ENCODE measurements around the gene IL27RA. TPM values are rescaled to one million over a fixed set of nuclear protein-coding genes. Genes with fewer than 3 reads are reported as not detected.

IL27RA gene
- polyA plus RNA-seq, 1 donor from 2014 or later: 1.0 TPM

DNA sequence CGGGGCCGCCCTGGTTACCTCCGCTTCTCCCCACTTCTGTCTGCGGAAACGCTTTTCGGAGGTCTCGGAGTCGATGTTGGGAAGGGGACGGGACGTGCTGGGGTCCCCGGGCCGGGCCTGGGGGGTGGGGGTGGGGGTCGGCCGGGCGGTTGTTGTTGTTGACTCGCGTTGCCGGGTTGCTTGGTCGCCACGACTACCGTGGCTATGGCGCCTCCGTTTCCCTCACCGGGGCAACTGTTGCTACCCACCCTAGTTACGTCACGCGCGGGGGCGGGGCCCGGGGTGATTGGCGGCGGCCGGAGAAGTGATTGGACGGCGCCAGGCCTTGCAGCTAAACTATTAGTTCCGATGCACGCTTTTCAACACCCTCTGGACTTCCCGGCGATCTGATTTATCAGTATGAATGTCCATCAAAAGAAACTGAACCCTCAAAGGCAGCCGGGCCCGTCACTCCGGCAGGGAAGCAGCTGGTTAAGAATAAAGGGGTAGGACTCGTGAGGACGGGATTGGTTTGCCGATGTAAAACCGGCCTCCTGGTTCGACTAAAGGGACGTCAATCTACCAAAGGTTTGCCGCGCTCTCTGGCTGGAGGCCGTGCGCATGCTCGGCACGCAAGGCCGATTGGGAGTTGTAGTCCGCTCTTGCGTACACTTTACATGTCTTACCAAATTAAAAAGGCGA, 25.3 kb upstream of the IL27RA start, which contains the start of gene RFX1:
Gene RFX1 (minus strand): TSS at position 236 of the 681 bp plus-strand sequence. CDS start 12,477 bp downstream, outside the sequence.
- no peaks in the 10 kb centered on the region for H3K36me3 ChIP-seq (ENCODE audit: insufficient read depth, low read length)
- H3K4me2 ChIP-seq (ENCODE audit: low read length): no peak within 1 kb of the TSS
- no peaks in the 10 kb centered on the region for H3F3A ChIP-seq (ENCODE audit: insufficient read depth, low read length, poor library complexity, severe bottlenecking)
- no peaks in the 10 kb centered on the region for H4K20me1 ChIP-seq (ENCODE audit: insufficient read depth)
- H3K27ac ChIP-seq (ENCODE audit: low read length): peak within 1 kb of the TSS; percentile 98
- H3K9me2 ChIP-seq (ENCODE audit: insufficient read depth, low read length): no peaks in the 10 kb centered on the region
- peaks cover 12% of the 10 kb centered on the region for H3K79me2 ChIP-seq (replicated peaks; ENCODE audit: insufficient read depth, low read length)
- TF ChIP-seq POLR2AphosphoS5 (IDR thresholded peaks at IDR 0.05): peak; percentile 34
- TF ChIP-seq, protein P1, sequence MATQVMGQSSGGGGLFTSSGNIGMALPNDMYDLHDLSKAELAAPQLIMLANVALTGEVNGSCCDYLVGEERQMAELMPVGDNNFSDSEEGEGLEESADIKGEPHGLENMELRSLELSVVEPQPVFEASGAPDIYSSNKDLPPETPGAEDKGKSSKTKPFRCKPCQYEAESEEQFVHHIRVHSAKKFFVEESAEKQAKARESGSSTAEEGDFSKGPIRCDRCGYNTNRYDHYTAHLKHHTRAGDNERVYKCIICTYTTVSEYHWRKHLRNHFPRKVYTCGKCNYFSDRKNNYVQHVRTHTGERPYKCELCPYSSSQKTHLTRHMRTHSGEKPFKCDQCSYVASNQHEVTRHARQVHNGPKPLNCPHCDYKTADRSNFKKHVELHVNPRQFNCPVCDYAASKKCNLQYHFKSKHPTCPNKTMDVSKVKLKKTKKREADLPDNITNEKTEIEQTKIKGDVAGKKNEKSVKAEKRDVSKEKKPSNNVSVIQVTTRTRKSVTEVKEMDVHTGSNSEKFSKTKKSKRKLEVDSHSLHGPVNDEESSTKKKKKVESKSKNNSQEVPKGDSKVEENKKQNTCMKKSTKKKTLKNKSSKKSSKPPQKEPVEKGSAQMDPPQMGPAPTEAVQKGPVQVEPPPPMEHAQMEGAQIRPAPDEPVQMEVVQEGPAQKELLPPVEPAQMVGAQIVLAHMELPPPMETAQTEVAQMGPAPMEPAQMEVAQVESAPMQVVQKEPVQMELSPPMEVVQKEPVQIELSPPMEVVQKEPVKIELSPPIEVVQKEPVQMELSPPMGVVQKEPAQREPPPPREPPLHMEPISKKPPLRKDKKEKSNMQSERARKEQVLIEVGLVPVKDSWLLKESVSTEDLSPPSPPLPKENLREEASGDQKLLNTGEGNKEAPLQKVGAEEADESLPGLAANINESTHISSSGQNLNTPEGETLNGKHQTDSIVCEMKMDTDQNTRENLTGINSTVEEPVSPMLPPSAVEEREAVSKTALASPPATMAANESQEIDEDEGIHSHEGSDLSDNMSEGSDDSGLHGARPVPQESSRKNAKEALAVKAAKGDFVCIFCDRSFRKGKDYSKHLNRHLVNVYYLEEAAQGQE (IDR thresholded peaks at IDR 0.05; ENCODE audit: borderline replicate concordance): no peak
- peak; percentile 69 for TF ChIP-seq EP300 (conservative IDR thresholded peaks at IDR 0.05; ENCODE audit: poor library complexity, severe bottlenecking)
- no peak for TF ChIP-seq SMC3 (conservative IDR thresholded peaks at IDR 0.05; ENCODE audit: poor library complexity)
- TF ChIP-seq MXI1 (conservative IDR thresholded peaks at IDR 0.05; ENCODE audit: poor library complexity, severe bottlenecking): peak; percentile 92
- no peak for TF ChIP-seq EZH2 (IDR thresholded peaks at IDR 0.05; ENCODE audit: borderline replicate concordance, insufficient read depth, low read length, poor library complexity, severe bottlenecking)
- no peak for TF ChIP-seq RAD21 (conservative IDR thresholded peaks at IDR 0.05)
- no peak for TF ChIP-seq TAF1 (IDR thresholded peaks at IDR 0.05; ENCODE audit: low read depth)
- TF ChIP-seq, protein P2, sequence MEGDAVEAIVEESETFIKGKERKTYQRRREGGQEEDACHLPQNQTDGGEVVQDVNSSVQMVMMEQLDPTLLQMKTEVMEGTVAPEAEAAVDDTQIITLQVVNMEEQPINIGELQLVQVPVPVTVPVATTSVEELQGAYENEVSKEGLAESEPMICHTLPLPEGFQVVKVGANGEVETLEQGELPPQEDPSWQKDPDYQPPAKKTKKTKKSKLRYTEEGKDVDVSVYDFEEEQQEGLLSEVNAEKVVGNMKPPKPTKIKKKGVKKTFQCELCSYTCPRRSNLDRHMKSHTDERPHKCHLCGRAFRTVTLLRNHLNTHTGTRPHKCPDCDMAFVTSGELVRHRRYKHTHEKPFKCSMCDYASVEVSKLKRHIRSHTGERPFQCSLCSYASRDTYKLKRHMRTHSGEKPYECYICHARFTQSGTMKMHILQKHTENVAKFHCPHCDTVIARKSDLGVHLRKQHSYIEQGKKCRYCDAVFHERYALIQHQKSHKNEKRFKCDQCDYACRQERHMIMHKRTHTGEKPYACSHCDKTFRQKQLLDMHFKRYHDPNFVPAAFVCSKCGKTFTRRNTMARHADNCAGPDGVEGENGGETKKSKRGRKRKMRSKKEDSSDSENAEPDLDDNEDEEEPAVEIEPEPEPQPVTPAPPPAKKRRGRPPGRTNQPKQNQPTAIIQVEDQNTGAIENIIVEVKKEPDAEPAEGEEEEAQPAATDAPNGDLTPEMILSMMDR (IDR thresholded peaks at IDR 0.05; ENCODE audit: poor library complexity, severe bottlenecking): peak; percentile 59
- no peaks in the 10 kb centered on the region for H3K9me3 ChIP-seq (ENCODE audit: low read length)
- peak within 1 kb of the TSS; percentile 95 for H3K9ac ChIP-seq (ENCODE audit: low read length)
- no peaks in the 10 kb centered on the region for H3K27me3 ChIP-seq (ENCODE audit: insufficient read depth, low read depth, low read length)
- H3K4me3 ChIP-seq (ENCODE audit: low read length): peak within 1 kb of the TSS; percentile 74
- H2AFZ ChIP-seq (ENCODE audit: low read depth, low read length): peak within 1 kb of the TSS; percentile 96

DNA sequence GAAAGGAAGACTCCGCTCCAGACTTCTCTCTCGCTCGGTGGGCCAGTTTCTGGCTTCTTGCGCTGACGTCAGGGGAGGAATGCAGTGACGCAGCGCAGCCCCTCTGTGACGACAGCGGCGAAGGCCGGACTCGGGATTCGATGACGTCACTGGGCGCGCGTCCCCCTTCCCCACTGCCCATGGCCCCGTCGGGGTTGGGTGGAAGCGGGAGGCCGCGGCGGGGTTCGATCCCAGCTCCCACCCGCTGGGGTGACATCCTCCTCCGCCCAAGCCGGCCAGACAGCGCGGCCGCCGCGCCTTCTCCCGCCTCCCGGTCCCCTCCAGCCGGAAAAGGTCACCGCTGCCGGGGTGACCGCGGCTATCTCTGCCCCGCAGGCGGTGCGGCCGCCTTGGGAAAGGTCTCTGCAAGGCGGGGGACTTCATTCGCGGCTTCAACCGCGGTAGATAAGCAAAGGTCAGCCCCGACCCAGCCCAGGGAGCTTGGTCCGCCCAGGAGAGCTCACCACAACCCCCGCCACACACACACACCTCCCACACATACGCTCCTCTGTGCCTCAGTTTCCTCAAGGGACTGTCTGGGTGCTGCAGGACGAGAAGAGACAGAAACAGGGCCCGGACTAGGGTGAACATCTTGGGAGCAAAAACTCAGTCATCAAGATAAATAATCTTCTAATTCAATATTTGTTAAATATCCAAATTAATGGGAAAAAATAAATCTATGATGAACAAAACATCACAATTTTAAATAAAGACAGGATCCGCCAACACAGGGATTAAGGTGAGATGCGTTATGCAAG, 24.6 kb upstream of the IL27RA start:
- TF ChIP-seq EZH2 (IDR thresholded peaks at IDR 0.05; ENCODE audit: borderline replicate concordance, insufficient read depth, low read length, poor library complexity, severe bottlenecking) (no peak), EP300 (conservative IDR thresholded peaks at IDR 0.05; ENCODE audit: poor library complexity, severe bottlenecking) (peak; percentile 12), MXI1 (conservative IDR thresholded peaks at IDR 0.05; ENCODE audit: poor library complexity, severe bottlenecking) (no peak), SMC3 (conservative IDR thresholded peaks at IDR 0.05; ENCODE audit: poor library complexity) (peak; percentile 19), RAD21 (conservative IDR thresholded peaks at IDR 0.05) (no peak), POLR2AphosphoS5 (IDR thresholded peaks at IDR 0.05) (no peak), TAF1 (IDR thresholded peaks at IDR 0.05; ENCODE audit: low read depth) (no peak)
- TF ChIP-seq, protein P1 (IDR thresholded peaks at IDR 0.05; ENCODE audit: borderline replicate concordance): peak; percentile 55
- TF ChIP-seq, protein P2 (IDR thresholded peaks at IDR 0.05; ENCODE audit: poor library complexity, severe bottlenecking): no peak
- H3K36me3 ChIP-seq (ENCODE audit: insufficient read depth, low read length): no peaks in the 10 kb centered on the region
- H3K27ac ChIP-seq (ENCODE audit: low read length): peak overlapping the region; percentile 98
- H3K4me2 ChIP-seq (ENCODE audit: low read length): no peak overlapping the region
- H3K9me2 ChIP-seq (ENCODE audit: insufficient read depth, low read length): no peaks in the 10 kb centered on the region
- H3K9ac ChIP-seq (ENCODE audit: low read length): peak overlapping the region; percentile 95
- H2AFZ ChIP-seq (ENCODE audit: low read depth, low read length): peak overlapping the region; percentile 96
- no peaks in the 10 kb centered on the region for H3K27me3 ChIP-seq (ENCODE audit: insufficient read depth, low read depth, low read length)
- H3K79me2 ChIP-seq (replicated peaks; ENCODE audit: insufficient read depth, low read length): peaks cover 12% of the 10 kb centered on the region
- peak overlapping the region; percentile 74 for H3K4me3 ChIP-seq (ENCODE audit: low read length)
- no peaks in the 10 kb centered on the region for H3F3A ChIP-seq (ENCODE audit: insufficient read depth, low read length, poor library complexity, severe bottlenecking)
- no peaks in the 10 kb centered on the region for H4K20me1 ChIP-seq (ENCODE audit: insufficient read depth)
- no peaks in the 10 kb centered on the region for H3K9me3 ChIP-seq (ENCODE audit: low read length)
